HG03558 (cell line): ENCODE data around the gene PSMC3IP.
"Not testable (repeated sequence)": the region's sequence is repeated elsewhere in the genome, so short reads cannot be mapped to it uniquely, and the experiment has no call there.

Experiments
- ATAC-seq: cut with Tn5 transposase; IDR thresholded peaks from one replicate; pipeline ENCODE4 v1.9.1; 2021; ENCODE audit warnings: moderate number of reproducible peaks; ENCODE audit not compliant: unreplicated experiment; ENCODE audit errors: extremely low read depth

Gene PSMC3IP, protein sequence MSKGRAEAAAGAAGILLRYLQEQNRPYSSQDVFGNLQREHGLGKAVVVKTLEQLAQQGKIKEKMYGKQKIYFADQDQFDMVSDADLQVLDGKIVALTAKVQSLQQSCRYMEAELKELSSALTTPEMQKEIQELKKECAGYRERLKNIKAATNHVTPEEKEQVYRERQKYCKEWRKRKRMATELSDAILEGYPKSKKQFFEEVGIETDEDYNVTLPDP

DNA sequence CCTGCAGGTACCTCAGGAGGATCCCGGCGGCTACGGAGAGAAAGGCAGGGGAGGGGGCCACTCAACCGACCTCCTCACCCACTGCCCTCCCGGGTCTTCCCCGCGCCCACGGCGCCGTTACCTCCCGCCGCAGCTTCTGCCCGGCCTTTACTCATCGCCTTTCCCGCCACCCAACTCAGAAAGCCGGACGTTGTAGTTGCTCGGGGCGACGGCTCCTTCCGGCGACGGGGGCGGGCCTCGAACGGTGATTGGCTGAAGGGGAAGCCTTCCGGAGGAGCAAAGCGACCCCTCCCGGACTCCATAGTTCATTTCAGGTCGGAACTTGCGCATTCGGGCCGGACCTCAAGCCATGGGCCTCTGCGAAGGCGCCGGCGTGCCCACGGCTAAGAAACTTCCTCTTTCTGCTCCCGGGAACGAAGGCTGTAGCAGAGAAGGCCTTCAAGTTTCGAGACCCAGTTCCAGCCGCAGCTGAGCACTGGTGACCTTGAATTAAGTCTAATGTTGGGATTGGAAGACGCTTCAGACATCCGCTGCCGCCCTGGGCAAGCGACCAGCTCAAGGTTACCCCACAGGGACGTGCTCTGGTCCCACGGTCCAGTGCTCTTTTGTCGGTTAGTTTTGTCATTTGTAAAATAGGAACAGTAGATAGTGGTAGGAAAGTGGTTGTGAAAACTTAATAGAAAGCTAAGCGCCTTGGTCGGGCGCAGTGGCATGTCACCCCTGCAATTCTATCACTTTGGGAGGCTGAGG, at the start of gene PSMC3IP:
Gene PSMC3IP (minus strand): TSS at position 198 of the 750 bp plus-strand sequence. CDS start 43 bp downstream, at position 155.
- ATAC-seq: no peak

DNA sequence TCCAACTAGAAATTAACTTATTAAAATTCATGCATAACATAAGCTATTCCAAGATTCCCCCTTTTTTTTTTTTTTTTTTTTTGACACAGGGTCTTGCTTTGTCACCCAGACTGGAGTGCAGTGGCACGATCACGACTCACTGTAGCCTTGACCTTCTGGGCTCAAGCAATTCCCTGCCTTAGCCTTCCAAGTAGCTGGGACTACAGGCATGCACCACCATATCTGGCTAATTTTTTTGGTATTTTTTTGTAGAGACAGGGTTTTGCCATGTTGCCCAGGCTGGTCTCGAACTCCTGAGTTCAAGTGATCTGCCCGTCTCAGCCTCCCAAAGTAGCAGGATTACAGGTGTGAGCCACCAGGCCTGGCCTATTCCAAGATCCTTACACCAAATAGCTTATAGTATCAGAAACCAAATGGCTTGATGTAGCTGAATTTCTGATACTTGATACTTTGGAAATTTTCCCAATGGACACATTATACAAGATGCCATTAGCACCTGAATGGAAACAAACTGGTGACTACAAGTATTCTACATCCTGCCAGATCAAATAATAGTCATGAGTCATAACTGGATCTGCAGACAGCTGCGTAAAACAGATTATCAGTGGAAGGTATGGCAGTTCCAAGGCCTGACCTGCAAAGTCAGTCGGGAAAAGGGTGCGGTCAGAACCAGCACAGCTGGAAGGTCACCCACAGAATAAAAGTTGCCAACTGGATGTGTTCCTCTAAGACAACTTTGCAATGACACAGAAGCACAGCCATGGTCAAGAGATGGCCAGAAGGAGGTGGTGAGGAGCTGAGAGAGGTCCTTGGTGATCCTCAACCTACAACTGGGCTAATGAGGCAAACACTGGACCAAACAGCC, 46.4 kb upstream of the PSMC3IP start:
- ATAC-seq: no peak

DNA sequence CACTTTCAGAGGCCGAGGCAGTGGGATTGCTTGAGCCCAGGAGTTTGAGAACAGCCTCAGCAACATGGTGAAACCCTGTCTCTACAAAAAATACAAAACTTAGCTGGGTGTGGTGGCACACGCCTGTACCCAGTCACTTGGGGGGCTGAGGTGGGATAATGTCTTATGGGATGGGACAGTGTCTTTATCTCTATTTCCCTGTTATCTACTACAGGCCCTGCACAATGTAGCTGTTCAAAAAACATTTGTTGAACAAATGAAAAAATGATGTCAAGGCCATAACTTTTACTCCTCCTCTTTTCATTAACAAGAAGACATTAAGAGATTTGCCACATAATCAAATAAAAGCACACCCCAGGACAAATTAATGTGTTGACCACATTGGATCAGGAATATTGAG, 45.7 kb upstream of the PSMC3IP start:
- ATAC-seq: no peak

DNA sequence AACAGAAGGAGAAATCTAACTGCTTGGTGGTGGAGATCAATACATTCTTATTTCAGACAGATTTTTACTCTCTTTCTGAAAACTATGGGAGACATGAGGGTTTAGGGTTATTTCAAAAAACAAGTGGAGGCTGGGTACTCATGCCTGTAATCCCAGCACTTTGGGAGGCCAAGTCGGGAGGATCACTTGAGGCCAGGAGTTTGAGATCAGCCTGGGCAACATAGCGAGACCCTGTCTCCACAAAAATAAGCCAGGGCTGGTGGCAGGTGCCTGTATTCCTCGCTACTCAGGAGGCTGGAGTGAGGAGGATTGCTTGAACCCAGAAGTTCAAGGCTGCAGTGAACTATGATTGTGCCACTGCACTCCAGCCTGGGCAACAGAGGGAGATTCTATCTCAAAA, 44.5 kb upstream of the PSMC3IP start:
- ATAC-seq: not testable (repeated sequence)

DNA sequence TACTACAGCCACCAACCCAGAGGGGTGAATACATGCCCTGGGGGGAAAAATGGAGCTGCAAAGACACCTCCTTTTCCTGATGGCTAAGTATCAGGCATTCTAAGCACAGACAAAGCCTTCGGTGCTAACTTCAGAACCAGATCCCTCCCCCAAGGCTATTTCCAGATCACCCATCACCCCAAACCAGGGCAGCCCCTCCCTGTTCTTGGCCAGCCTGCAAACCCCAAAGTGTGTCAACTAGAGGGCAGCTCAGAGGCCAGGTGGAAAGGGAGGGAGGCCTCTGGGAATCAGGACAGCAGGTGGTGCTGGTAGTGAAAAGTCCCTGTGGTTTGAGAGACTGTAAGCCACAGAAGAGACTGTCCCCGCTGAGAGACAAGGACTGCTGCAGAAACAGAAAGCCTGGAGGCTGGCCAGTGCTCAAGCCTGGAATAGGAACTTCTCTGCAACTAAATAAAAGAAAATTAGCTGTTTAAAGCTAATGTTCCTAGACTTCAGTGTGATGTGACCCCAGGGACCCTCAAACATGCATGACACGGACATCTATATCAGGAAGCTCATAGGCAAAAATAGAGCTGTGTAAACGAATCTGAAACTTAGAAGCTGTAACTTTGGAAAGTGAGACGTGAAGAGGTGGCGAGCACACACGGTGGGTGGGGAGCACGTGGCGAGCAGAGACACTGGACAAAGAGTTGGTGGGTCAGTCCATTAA, 41.1 kb upstream of the PSMC3IP start:
- ATAC-seq: peak; percentile 52

DNA sequence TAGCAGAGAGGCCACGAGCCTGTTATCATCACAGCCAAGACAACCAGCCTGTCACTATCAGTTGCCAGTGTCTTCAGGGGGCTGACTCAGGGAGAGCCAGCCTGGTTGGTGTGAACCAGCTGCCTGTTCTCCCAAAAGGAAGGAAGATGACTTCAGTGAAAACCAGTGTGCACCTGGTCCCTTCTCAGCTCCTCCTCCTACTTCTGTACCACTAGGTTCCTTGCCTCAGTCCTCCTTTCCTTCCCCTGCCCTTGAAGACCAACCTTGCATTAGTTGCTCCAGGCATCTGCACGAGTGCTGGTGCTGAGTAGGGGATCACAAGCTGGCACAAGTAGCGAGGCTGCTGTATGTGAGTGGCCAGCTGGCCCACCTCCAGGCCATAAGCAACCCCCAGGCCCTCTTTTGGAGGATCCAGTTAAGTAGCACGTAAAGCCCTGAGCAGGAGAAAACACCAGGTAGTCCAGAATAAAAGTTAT, 40.5 kb upstream of the PSMC3IP start:
- ATAC-seq: no peak

DNA sequence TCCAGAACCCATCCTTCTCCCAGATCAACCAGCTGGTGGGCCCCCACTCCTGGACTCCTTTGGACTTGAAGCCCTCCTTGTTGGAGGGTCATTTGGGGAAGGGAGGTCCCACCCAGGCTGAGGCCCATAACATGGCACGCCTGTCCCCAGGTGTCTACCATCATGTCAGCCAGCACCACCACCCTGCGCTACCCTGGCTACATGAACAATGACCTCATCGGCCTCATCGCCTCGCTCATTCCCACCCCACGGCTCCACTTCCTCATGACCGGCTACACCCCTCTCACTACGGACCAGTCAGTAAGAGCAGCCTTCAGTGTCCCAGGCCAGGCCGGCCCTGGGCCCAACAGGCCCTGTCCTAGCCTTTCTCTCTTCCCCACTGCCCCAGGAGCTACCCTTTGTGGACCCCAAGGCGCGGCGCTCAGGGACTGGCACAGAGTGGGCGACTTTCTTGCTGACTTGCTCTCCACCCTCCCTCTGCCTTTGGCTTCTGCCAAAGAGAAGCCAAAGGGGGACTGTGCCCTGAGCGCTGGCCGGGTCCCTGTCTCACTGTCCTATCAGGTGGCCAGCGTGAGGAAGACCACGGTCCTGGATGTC, 36.3 kb upstream of the PSMC3IP start:
- ATAC-seq: no peak

DNA sequence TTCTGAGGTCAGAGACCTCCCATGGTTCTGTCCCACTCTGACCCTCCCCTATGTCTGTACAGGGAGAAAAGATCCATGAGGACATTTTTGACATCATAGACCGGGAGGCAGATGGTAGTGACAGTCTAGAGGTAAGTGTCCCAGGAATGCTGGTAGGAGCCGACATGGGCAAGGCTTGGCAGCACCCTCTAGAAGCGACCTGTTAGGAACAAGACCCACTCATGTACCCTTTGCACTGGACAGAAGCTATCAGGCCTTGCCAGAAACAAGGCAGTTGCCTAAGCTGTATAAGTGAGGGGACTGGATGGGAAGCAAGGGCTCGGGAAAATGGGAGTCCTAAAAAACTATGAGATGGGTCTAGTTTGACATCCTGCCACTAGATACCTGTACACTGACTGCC, 34.5 kb upstream of the PSMC3IP start:
- ATAC-seq: no peak

DNA sequence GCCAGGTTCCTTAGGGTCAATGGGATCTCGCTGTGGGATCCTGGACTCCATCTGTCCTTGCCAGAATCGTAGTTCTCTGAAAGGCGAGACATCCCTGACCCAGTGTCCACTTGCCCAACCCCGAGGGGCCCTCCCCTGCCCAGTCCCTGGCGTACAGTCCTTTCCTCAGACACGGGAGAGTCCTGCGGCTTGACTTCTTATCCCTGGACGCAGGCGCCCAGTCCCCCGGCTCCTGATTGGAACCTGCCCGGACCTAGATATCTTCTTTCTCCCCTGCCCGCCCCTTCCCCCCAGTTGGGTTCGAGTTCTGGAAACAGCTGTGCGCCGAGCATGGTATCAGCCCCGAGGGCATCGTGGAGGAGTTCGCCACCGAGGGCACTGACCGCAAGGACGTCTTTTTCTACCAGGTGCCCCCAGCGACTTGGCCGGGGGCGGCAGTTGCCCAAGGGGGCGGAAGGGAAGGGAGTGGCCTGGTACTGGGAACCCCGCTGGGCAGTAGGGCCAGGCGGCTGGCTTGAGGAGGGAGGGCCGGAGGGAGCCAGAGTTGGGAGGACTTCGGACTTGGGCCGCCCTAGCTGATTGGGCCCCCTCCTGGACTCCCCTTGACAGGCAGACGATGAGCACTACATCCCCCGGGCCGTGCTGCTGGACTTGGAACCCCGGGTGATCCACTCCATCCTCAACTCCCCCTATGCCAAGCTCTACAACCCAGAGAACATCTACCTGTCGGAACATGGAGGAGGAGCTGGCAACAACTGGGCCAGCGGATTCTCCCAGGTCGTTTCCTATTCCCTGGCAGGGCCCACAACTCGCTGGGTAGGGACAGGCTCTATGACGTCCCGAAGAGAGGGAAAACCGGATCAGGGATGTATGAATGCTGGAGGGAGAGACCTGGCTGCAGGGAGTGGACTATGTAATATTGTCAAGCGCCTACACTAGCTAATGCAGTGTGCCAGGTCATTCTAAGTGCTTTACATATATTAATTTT, 32.6 kb upstream of the PSMC3IP start:
- not testable (repeated sequence) for ATAC-seq

DNA sequence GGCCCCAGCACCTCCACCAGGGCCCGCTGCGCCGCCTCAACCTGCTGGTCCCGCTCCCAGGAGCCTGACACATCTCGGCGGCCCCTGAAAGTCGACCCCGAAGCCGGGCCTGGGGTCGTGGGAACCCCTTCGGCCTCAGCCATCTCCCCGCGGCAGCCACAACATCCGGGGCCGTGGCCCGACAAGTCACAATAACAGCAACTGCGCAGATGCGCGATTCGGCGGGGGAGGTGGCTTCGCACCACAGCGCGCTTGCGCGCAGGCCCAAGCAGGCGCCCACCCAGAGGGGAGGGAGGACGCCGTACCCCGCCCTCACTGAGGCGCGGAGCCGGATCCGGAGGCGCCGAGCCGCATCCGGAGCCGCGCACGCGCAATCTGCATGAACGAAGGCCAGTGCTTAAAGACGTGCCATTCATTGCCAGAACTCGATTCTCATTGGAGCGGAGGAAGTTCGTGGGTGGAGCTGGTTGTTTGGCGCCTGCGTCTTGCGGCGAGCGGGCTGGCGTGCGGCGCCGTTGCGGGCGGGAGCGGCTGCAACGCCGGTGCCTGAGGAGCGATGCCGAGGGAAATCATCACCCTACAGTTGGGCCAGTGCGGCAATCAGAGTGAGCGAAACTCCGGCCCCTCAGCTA, 31.8 kb upstream of the PSMC3IP start, which contains the start of the genes RETREG3 and TUBG1:
Gene RETREG3 (minus strand): TSS at position 193 of the 632 bp plus-strand sequence. CDS start 50 bp downstream, at position 143.
Gene TUBG1 (plus strand): TSS at position 502 of the 632 bp plus-strand sequence. CDS start 55 bp downstream, at position 557.
- ATAC-seq: peak; percentile 76

DNA sequence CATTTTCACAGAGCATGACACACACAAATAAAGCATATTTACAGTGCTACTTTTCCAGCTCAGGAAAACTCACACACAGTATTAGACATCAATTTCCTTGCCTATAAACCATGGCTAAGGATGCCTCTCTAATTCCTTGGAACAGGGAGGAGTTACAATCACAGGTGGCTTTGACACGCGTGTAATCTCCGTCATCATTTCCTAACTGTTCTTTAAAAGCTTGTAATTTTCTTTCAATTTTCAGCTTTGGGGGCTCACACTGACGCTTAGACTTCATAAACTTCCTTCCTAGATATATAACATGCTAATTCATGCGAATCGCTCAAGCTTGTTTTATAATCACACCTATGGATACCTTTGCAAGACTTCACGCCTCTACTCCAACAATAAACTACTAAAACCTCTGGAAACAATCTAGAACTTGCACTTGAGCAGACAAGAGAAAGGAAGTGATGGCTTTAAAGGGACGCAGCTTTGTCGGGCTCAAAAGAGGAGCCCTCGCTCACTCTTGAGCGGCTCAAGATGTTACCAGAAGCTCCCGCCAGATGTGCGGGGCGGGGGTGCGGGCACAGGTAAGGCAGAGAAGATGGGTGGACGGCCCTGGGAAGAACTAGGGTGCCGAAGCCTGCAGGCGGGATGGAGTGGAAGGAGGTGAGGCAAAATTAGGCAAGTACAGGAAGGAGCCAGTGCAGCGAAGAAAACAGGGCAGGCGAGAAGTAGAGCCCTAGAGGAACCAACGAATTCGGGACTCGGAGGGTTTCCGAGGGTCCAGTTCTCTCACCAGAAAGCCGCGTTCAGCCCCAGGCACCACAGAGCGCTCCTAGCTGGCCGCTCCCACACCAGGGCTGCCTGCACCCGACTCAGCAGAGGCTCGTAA, 31.0 kb upstream of the PSMC3IP start:
- no peak for ATAC-seq

DNA sequence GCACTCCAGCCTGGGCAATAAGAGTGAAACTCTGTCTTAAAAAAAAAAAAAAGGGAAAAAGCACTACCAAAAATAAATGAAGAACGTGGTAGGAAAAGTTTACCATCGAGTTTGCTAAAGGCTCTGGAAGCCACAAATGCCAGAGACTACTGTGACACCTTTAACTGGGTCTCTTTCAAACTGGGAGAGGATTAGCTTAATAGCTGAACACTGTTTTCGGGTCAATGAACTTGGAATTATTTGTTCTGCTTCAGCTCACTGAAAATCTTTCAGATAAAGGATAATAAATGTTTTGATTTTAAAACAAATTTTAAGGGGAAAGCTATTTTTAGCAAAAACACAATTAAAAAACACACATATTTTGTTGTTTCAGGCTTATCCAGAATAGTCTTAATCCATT, 30.2 kb upstream of the PSMC3IP start:
- ATAC-seq: no peak

DNA sequence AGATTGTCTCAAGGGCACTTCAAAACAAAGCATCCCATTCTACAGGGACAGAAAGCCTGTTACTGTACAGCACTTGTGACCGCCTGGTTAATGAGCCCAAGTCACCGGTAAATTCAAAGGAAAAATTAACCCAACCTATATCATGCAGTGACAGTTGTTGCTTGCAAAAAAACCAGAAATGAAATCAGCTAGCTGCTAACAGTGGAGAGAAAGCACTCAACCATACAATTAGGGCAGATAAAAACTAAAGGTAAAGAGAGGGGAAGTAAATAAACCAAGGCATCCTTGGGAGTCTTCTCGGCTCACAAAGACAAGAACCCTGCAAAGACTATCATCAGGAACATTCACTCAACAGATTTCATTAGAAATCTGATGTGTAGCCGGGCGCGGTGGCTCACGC, 25.8 kb upstream of the PSMC3IP start:
- ATAC-seq: no peak

DNA sequence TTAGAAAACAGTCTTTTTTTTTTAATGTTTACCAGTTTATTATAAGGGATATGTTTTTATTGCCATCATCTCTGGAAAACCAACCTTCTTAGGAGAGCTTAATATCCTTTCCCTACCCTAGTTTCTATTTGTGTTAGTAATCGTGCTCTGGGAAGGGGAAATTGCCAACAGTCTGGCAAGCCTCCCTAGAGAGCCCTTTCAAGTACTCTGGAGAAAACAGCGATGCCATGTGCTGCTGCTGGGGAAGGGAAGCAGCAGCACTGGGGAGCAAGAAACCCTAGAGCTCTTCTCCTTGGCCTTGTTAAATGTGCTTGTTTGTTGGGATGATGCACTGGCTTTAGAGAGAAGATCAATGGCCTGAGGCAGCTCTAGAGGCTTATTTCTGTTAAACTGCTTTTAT, 21.4 kb upstream of the PSMC3IP start:
- no peak for ATAC-seq

DNA sequence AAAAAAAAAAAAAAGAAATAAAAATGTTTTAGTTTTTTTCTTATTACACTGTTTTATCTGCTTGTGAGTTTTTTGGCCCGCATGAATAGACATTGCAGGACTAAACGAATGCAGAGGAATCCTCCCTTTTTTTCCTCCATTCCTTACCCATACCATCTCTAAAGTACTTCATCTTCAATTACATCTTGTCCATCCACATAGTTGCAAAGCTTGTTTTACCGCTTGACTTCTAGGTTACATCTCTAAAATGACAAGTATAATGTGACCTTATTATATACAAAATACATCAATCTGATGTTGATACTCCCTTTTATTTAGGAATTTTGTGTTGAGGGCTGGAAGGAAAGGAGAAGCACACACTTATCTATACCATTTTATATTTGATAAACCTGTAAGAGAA, 18.9 kb upstream of the PSMC3IP start:
- ATAC-seq: no peak

DNA sequence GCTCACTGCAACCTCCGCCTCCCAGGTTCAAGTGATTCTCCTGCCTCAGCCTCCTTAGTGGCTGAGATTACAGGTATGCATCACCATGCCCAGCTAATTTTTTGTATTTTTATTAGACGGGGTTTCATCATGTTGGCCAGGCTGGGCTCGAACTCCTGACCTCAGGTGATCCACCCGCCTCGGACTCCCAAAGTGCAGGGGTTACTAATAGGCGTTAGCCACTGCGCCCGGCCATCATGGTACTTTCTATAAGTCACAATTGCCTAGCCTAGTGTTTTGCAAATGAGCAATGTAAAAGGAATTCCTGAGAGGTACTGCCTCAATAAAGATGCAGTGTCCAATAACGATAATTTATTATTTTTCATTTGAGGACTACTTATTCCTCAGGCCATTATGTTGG, 13.9 kb upstream of the PSMC3IP start:
- no peak for ATAC-seq

DNA sequence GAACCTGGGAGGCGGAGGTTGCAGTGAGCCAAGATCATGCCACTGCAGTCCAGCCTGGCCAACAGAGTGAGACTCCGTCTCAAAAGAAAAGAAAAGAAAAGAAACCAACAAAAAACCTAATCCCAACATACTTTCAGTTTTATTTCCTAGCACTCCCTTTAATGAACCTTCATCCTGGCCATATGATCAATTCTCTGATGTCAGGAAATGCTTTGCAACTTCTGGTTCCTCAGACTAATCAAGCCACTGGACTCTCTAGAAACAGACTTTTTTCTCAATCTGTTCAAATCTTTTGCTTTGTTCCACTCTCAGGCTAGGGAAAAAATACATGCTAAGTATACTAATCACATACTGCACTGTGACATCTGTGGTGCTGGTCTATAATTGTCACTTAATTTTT, 13.4 kb upstream of the PSMC3IP start:
- no peak for ATAC-seq
